ENCODE measurements around the gene TBX21. TPM values are rescaled to one million over a fixed set of nuclear protein-coding genes. Genes with fewer than 3 reads are reported as not detected.
"Not testable (repeated sequence)": the region's sequence is repeated elsewhere in the genome, so short reads cannot be mapped to it uniquely, and the experiment has no call there.

The TBX21 gene
- total RNA-seq, 1 donor from 2014 or later = not detected

DNA sequence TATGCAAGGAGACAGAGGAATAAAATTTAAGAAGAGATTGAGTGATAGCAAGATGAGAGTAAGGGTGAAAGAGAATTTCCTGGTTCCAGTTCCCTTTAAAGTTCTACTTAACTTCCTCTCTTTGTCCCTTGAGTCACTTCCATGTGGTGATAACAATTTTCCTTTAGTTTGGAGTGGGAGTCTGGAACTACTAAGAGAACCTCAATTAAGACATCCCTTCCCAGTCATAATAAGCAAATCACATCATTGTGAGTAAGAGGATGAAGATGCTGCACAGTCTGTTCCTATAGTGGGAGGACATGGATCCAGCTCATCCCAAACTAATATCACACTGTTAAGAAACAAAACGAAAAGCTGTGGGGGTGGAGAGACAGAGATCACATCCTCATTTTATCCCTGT is 24.4 kb downstream of the TBX21 start:
- H3K4me3 ChIP-seq (ENCODE audit: low read depth, low read length) = no peak overlapping the region
- TF ChIP-seq CTCF (conservative IDR thresholded peaks at IDR 0.05; ENCODE audit: low read depth, low read length) = no peak
- DNase-seq (ENCODE audit: low read depth) = no peak

DNA sequence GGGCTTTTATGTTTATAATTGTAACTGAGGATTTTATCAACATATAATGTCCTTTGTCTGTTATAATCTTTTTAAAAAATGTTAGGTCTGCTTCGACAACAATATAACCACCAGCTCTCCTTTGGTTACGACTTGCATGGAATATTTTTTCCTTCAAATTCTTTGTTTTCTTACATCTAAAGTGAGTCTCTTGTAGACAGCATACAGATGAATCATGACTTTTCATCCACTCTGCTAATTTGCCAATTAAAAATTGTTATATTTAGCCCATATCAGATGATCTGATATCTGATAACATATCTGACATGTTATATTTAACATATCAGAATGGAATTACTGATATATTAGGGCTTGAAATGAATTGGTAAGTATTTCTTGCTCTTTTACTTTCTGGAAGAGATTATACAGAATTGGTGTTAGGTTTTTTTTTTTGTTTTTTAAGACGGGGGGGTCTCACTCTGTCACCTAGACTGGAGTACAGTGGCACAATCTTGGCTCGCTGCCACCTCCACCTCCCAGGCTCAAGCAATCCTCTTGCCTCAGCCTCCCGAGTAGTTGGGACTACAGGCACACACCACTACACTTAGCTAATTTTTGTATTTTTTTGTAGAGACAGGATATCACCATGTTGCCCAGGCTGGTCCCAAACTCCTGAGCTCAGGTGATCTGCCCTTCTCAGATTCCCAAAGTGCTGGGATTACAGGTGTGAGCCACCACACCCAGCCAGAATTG is 27.5 kb downstream of the TBX21 start:
- DNase-seq (ENCODE audit: low read depth) = no peak
- TF ChIP-seq CTCF (conservative IDR thresholded peaks at IDR 0.05; ENCODE audit: low read depth, low read length) = no peak
- H3K4me3 ChIP-seq (ENCODE audit: low read depth, low read length) = no peak overlapping the region

GRCh38 chr17:47762728-47763127 is 29.7 kb downstream of the TBX21 start:
- TF ChIP-seq CTCF (conservative IDR thresholded peaks at IDR 0.05; ENCODE audit: low read depth, low read length) = no peak
- no peak for DNase-seq (ENCODE audit: low read depth)
- H3K4me3 ChIP-seq (ENCODE audit: low read depth, low read length) = no peak overlapping the region

DNA sequence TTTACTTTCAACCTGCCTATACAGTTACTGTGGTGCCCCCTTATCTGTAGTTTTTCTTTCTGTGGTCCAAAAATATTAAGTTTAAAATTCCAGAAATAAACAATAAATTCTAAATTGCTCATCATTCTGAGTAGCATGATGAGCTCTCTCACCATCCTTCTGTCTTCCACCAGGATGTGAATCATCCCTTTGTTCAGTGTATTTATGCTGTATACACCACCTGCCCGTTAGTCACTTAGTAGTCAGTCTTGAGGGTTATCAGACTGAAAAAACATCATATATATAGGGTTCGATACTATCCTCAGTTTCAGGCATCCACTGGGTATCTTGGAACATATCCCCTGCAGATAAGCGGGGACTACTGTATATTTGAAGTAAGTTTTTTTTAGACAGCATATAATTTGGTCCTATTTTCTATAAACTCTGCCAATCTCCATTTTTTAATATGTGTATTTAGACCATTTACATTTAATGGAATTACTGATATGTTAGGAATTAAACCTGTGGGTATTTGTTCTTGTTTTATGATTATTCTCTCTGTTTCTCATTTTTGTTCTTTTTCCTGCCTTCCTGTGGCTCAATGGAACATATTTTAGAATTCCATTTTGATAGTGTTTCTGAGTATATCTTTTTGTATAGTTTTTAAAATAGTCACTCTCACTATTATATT is 31.0 kb downstream of the TBX21 start:
- DNase-seq (ENCODE audit: low read depth) = no peak
- no peak overlapping the region for H3K4me3 ChIP-seq (ENCODE audit: low read depth, low read length)
- no peak for TF ChIP-seq CTCF (conservative IDR thresholded peaks at IDR 0.05; ENCODE audit: low read depth, low read length)

DNA sequence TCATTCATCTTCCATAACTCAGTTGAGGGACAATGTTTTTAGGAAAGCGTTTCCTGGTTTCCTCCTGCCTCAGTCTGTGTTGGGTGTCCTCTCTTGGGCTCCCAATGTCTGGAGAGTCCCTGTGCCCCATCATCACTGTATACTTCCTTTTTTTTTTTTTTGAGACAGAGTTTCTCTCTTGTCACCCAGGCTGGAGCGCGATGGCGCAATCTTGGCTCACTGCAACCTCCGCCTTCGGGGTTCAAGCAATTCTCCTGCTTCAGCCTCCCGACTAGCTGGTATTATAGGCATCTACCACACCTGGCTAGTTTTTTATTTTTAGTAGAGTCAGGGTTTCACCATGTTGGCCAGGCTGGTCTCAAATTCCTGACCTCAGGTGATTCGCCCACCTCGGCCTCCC is 40.6 kb downstream of the TBX21 start:
- DNase-seq (ENCODE audit: low read depth); H3K4me3 ChIP-seq (ENCODE audit: low read depth, low read length): not testable (repeated sequence)

GRCh38 chr17:47774331-47774730 is 41.3 kb downstream of the TBX21 start:
- no peak overlapping the region for H3K4me3 ChIP-seq (ENCODE audit: low read depth, low read length)
- no peak for TF ChIP-seq CTCF (conservative IDR thresholded peaks at IDR 0.05; ENCODE audit: low read depth, low read length)
- no peak for DNase-seq (ENCODE audit: low read depth)

GRCh38 chr17:47774987-47775580 is 42.0 kb downstream of the TBX21 start:
- no peak for DNase-seq (ENCODE audit: low read depth)
- no peak for TF ChIP-seq CTCF (conservative IDR thresholded peaks at IDR 0.05; ENCODE audit: low read depth, low read length)

More at GRCh38 chr17:47774987-47775580, 42.0 kb downstream of the TBX21 start:
- no peak overlapping the region for H3K4me3 ChIP-seq (ENCODE audit: low read depth, low read length)

Data from epithelial cell of proximal tubule (primary cell).